ACC112 (cell line): ENCODE results near the gene PCNX3.
A peak's percentile ranks its signal among the peaks of the same experiment; 100 is the strongest.

Source experiments
- H2AFZ ChIP-seq: fragments of 200-600 bp; sonication (generic); one replicate; pipeline ENCODE4 v1.6.0; 2017; ENCODE audit warnings: antibody characterized with exemption, low read length; ENCODE audit not compliant: unreplicated experiment
- H3K27ac ChIP-seq: fragments of 200-600 bp; sonication (generic); 2 replicates; pipeline ENCODE4 v1.5.1; 2014; ENCODE audit warnings: low read depth, mild to moderate bottlenecking, antibody characterized with exemption, low read length, moderate library complexity
- H3K27me3 ChIP-seq: fragments of 200-600 bp; sonication (generic); 2 replicates; pipeline ENCODE4 v1.6.1; 2014; ENCODE audit warnings: mild to moderate bottlenecking, antibody characterized with exemption, low read length, moderate library complexity, mixed read lengths; ENCODE audit not compliant: insufficient read depth
- H3K36me3 ChIP-seq: fragments of 200-600 bp; sonication (generic); 2 replicates; pipeline ENCODE4 v1.6.1; 2016; ENCODE audit warnings: mild to moderate bottlenecking, antibody characterized with exemption, low read length, moderate library complexity, mixed read lengths; ENCODE audit not compliant: insufficient read depth
- H3K4me1 ChIP-seq: fragments of 200-600 bp; sonication (generic); one replicate; pipeline ENCODE4 v1.6.1; 2016; ENCODE audit warnings: low read length, mixed read lengths; ENCODE audit not compliant: insufficient read depth, unreplicated experiment, control insufficient read depth
- H3K4me3 ChIP-seq: fragments of 200-600 bp; sonication (generic); 2 replicates; pipeline ENCODE4 v1.5.1; 2014; ENCODE audit warnings: mild to moderate bottlenecking, low read depth, low read length
- H3K79me2 ChIP-seq: fragments of 200-600 bp; sonication (generic); one replicate; pipeline ENCODE4 v1.6.0; 2016; ENCODE audit warnings: low read length; ENCODE audit not compliant: control insufficient read depth, unreplicated experiment, insufficient read depth

PCNX3 gene

GRCh38 chr11:65650547-65651338, 35.2 kb downstream of the PCNX3 start:
- Histone ChIP-seq H3K36me3 (peaks cover 7% of the 10 kb centered on the region; the same call in 1 of the 2 replicates), H3K4me1 (peaks cover 16% of the 10 kb centered on the region)

GRCh38 chr11:65651339-65651588, 35.7 kb downstream of the PCNX3 start:
- Histone ChIP-seq H3K27me3 (no peaks in the 10 kb centered on the region), H3K27ac (no peak overlapping the region), H3K36me3 (peaks cover 5% of the 10 kb centered on the region; the same call in 1 of the 2 replicates), H3K79me2 (no peaks in the 10 kb centered on the region), H2AFZ (no peak overlapping the region), H3K4me3 (no peak overlapping the region), H3K4me1 (peaks cover 16% of the 10 kb centered on the region)

More at GRCh38 chr11:65650547-65651338, 35.2 kb downstream of the PCNX3 start:
- Histone ChIP-seq H3K4me3 (no peak overlapping the region), H2AFZ (no peak overlapping the region), H3K27me3 (no peaks in the 10 kb centered on the region), H3K79me2 (no peaks in the 10 kb centered on the region), H3K27ac (no peak overlapping the region)

GRCh38 chr11:65651589-65652510, 36.3 kb downstream of the PCNX3 start:
- H2AFZ ChIP-seq = no peak overlapping the region
- H3K79me2 ChIP-seq = no peaks in the 10 kb centered on the region
- peaks cover 16% of the 10 kb centered on the region for H3K4me1 ChIP-seq
- H3K36me3 ChIP-seq = peaks cover 6% of the 10 kb centered on the region; the same call in 1 of the 2 replicates
- H3K4me3 ChIP-seq = peak overlapping the region; percentile 74
- no peaks in the 10 kb centered on the region for H3K27me3 ChIP-seq
- H3K27ac ChIP-seq = peak overlapping the region; percentile 91

GRCh38 chr11:65652511-65653228, 37.1 kb downstream of the PCNX3 start:
- H3K79me2 ChIP-seq = no peaks in the 10 kb centered on the region
- H3K4me3 ChIP-seq = peak overlapping the region; percentile 74
- H3K27ac ChIP-seq = peak overlapping the region; percentile 91
- no peaks in the 10 kb centered on the region for H3K27me3 ChIP-seq
- H3K4me1 ChIP-seq = peaks cover 16% of the 10 kb centered on the region
- H3K36me3 ChIP-seq = peaks cover 13% of the 10 kb centered on the region; the same call in 1 of the 2 replicates
- H2AFZ ChIP-seq = peak overlapping the region; percentile 17

GRCh38 chr11:65653229-65654225, 38.0 kb downstream of the PCNX3 start:
- H3K4me1 ChIP-seq = peaks cover 16% of the 10 kb centered on the region
- H3K27ac ChIP-seq = peak overlapping the region; percentile 91
- no peaks in the 10 kb centered on the region for H3K27me3 ChIP-seq
- peak overlapping the region; percentile 74 for H3K4me3 ChIP-seq
- H3K36me3 ChIP-seq = peaks cover 18% of the 10 kb centered on the region; the same call in 1 of the 2 replicates
- H3K79me2 ChIP-seq = no peaks in the 10 kb centered on the region
- H2AFZ ChIP-seq = no peak overlapping the region

- Histone ChIP-seq H3K27ac (no peak overlapping the region), H3K27me3 (no peaks in the 10 kb centered on the region), H3K36me3 (peaks cover 26% of the 10 kb centered on the region; the same call in 1 of the 2 replicates)
Measured at GRCh38 chr11:65654375-65655349, 39.1 kb downstream of the PCNX3 start.

GRCh38 chr11:65655570-65656332, 40.2 kb downstream of the PCNX3 start:
- Histone ChIP-seq H3K79me2 (peaks cover 7% of the 10 kb centered on the region), H3K4me1 (peaks cover 16% of the 10 kb centered on the region)

More at GRCh38 chr11:65654375-65655349, 39.1 kb downstream of the PCNX3 start:
- Histone ChIP-seq H2AFZ (no peak overlapping the region), H3K4me3 (no peak overlapping the region), H3K79me2 (no peaks in the 10 kb centered on the region), H3K4me1 (peaks cover 16% of the 10 kb centered on the region)

GRCh38 chr11:65657426-65657825, 41.9 kb downstream of the PCNX3 start:
- Histone ChIP-seq H3K27me3 (no peaks in the 10 kb centered on the region), H3K36me3 (peaks cover 31% of the 10 kb centered on the region; the same call in 1 of the 2 replicates), H2AFZ (no peak overlapping the region), H3K79me2 (peaks cover 22% of the 10 kb centered on the region), H3K4me1 (peaks cover 16% of the 10 kb centered on the region), H3K27ac (no peak overlapping the region), H3K4me3 (no peak overlapping the region)

More at GRCh38 chr11:65655570-65656332, 40.2 kb downstream of the PCNX3 start:
- H3K27me3 ChIP-seq = no peaks in the 10 kb centered on the region
- peaks cover 31% of the 10 kb centered on the region; the same call in 1 of the 2 replicates for H3K36me3 ChIP-seq
- no peak overlapping the region for H3K27ac ChIP-seq
- no peak overlapping the region for H2AFZ ChIP-seq
- H3K4me3 ChIP-seq = no peak overlapping the region
